SW480 (cell line): ENCODE data around the gene MAP7.
"Not testable (repeated sequence)": the region's sequence is repeated elsewhere in the genome, so short reads cannot be mapped to it uniquely, and the experiment has no call there.

Experiments
- DNase-seq: peaks from one replicate; pipeline ENCODE4 v3.0.0-alpha.2; 2016; ENCODE audit warnings: low spot score

Gene MAP7

GRCh38 chr6:136375836-136376235, 174.4 kb downstream of the MAP7 start:
- DNase-seq, result not testable (repeated sequence)

DNA sequence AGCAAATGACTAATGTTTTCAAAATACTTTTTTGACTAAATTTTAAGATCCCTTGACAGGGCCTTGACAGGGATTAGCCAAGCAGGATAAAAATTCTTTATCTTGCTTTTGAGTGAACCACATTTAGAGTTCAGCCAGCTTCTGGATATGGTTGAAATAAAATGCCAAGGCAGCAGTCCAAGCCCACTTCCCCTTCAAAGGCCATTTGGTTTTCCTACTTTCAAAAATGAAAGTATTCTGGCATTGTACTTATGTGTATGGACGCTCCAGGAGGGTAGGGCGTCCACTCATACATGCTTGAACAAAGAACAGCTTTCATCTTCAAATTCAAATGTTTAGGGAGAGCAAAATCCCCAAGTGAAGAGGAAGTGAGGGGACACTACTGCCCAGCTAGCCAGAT, 178.3 kb downstream of the MAP7 start:
- no peak for DNase-seq

- DNase-seq, result no peak
These were observed 179.1 kb downstream of the MAP7 start for GRCh38 chr6:136370988-136371728.

GRCh38 chr6:136365776-136366354, 184.4 kb downstream of the MAP7 start:
- no peak for DNase-seq

DNA sequence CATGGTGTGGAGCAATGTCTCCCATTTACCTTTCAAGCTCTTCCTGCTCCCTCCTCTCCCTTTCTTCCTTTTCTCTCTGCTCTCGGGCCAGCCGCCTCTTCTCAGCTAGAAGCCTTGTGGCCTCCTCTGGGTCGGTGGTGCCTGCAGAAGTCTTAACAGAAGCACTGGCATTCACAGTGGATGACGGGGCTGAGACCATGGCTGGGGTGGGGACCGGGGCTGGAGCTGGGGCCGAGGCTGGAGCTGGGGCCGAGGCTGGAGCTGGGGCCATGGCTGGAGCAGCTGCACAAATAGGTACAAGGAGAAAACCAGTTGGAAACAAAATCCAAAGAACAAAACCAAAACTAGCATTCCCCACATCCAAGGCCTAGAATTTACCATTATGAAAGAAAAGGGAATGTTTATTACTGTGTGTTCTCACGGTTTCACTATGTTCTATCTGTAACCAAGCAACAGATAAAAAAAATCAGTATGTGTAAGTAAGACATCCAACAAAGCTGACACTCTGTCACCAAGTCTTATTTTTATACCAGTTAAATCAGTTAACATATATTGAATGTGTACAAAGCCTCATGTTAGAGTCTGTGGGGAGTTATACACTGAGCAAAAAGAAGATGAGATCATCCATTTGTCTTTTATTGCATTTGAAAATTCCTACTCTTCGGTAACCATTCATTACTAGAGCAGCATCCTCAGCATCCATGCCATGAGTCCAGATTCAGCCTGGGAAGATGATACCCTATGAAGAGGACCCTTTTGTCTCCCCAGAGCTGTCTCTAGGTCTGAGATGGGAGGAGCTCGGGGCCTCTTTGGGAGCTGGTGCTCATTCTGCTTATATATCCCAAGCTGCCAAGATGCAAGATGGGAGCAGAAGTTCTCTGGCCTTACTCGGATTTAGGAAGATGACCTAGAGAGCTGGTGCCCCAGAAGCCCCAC, 187.5 kb downstream of the MAP7 start:
- DNase-seq, result no peak

DNA sequence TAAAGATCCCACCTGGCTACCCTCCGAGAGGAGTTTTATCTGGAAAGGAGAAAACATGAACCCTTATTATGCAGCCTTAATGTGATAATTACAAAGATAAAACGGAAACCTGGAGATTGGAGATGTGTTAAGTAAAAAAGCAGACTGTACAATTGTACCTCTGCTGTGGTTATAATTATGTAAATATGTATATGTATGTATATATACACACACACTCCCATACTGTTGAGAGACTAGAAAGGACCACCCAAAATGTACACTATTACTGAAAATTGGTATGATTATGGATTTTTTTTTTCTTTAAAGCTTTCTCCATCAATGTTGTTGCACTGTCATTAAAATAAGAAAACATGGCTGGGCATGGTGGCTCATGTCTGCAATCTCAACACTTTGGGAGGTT, 188.4 kb downstream of the MAP7 start:
- DNase-seq, result no peak

- DNase-seq, result no peak
These were observed 189.4 kb downstream of the MAP7 start for GRCh38 chr6:136360783-136361182.

DNA sequence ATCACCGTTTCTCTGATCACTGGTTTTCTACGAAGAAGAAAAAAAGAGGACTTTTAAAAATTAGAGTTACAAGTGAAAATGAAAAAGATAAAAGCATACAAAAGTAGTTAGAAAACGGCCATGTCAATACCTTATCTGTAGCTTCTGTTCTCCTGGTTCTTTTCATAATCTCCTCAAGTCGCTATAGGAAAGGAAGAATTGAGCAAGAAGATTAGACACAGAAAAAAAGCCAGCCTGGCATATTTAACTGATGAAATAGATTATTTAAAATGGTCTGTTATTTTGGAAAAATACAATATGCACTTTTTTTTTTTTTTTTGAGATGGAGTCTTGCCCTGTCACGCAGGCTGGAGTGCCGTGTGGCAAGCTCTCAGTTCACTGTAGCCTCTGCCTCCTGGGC, 190.4 kb downstream of the MAP7 start:
- no peak for DNase-seq

- DNase-seq, result no peak
These were observed 198.6 kb downstream of the MAP7 start for GRCh38 chr6:136351518-136352110.

DNA sequence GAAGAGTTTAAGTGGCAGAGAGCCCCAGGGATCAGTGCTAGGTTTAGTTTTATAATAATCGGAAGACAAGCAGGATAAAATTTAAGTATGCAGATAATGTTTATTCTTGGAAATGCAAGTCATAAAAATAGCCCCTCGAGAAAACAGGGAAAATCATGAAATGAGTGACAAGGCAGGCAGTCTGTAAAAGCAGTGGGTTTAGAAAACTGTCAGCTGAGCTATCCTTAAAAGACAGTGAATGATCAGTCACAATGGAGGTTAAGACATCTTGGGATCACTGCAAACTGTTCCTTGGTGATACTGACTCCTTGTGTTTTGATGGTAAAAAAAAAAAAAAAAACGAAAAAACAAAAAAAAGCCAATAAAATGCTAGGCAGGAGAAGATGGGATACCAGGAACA, 199.3 kb downstream of the MAP7 start:
- DNase-seq, result no peak

DNA sequence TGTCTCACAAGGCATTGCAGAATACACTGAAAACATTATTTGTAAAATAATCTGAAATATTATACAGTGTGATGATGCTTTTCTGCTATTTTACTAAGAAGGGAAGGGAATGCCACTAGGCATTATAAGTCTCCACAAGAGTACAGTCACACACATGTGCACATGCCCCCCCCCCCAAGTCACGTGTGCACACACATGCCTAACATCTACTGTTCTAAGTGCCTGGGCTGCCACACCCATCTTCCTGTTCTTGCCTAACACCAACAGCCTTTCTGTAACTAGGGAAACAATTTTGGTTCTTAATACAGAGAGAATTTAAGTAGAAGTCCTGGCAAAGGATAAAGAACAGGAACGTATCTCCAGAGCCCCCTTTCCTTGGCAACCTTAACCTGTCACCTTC, 202.4 kb downstream of the MAP7 start:
- peak; percentile 8 for DNase-seq

GRCh38 chr6:136345145-136345544, 205.1 kb downstream of the MAP7 start:
- DNase-seq, result no peak

- no peak for DNase-seq
These were observed 205.8 kb downstream of the MAP7 start for GRCh38 chr6:136344420-136344819.

DNA sequence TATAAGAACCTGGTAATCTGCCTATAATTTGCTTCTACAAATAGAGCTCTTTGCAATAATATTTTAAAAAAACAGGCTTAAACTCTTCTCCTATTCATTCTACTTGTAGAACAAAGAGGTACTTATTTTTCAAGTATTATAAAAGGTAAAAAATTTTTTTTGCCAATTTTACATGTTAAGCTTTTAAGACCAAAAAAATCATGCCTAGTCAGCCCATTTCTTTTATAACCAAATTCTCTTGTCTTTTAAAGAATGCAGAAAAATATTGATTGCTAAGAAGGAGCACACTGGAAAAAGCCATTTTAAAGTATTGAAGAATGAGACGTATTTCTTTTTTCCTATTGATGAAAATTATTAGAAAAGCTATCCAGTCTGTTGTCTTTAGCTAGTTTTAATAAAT, 206.5 kb downstream of the MAP7 start:
- no peak for DNase-seq

- no peak for DNase-seq
These were observed 206.9 kb downstream of the MAP7 start for GRCh38 chr6:136343275-136343674.

DNA sequence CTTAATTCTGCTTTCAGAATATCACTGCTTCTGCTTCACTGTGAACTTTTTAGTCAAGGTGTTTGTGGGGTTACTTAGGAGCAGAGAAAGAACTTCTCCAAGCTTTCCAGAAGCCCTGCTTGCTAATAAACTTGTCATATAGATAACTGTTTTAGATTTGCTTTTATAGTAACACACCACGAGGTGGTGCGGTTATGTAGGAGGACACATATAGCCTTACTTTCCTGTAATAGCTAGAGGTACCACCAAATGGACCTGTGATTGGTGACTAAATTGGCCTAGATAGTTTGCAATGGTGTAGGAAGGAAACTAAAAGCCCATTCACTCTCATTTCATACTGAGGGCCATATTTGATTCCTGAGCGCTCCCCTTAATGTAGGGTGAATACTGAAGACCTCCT, 208.3 kb downstream of the MAP7 start:
- DNase-seq, result no peak

DNA sequence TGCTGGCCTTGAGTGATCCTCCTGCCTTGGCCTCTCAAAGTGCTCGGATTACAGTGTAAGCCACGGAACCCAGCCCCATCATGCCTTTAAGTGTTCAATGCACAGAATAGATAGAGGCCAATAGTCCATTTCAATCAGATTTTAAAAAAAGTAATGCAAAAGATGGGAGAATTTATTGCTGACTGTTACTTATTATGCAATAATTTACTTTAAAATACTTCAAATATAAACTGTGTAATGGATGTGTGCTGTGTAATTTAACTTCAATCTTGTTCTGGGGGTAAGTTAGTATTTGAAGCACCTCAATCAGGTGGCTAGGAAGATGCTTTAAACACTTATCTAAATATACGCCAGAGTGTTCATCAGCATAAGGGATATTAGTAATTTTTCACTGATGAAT, 208.9 kb downstream of the MAP7 start:
- no peak for DNase-seq

GRCh38 chr6:136338486-136338885, 211.7 kb downstream of the MAP7 start:
- DNase-seq, result no peak

DNA sequence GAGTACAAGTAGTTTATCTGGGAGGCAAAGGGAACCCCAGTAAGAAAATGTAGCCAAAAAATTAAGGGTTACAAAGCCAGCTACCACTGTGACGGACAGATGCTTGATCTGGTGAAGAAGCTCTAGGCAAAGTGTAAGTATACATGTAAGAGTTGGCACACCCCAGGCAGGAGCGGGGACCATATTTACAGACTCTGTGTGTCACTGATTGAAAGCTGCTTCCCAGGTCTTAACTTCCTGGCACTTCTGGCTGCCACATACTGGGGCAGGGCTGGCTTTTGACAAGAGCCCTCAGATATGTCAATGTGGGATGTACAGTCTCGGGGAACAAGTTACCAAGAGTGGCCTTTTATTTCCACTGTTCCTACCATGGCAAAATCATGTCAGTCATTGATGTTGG, 212.6 kb downstream of the MAP7 start:
- DNase-seq, result no peak

DNA sequence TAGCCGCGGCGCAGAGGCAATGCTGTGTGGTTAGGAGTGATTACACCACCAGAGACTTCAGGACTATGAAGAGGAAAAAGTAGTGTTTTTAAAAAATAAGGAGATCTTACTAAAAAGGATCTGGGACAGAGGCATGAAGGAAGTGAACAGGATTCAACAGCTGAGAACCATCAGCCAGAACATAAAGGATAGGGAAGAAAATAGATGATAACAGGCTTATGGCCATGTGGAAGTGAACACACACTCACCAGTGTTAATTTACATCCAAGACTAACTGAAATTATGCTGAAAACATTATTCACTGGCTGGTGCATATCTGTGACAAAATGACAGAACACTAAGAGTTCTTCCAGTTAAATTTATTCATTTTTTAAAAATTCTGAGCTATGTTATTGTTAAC, 213.1 kb downstream of the MAP7 start:
- no peak for DNase-seq

DNA sequence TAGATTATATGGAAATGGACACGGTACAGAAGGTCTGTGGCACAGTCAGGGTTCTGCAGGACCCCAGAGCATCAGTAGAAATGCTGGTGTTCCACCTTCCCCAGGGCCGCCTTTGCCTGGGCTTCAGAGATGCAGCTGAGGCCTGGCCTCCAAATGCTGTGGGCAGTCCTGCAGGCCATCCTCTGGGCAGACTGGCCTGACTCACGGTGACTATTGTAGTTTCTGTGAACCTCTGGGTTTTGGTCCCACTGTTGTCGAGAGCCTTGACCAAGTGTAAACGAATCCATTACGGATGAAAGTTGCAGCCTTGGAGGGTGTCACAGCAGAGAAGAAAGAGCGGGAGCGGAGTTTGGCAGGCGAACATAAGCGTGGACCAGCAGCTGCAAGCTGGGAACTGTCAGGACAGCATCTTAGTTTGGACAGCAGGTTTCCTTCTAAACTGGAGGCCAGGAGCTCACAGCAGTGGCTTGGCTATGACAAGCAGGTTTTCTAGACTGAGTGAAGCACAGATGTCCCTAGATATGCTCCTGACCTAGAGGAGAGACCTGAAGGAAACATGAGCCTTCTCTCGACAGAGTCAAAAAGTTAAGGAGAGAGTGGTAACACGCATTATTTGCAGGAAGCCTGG, 214.4 kb downstream of the MAP7 start:
- DNase-seq, result no peak

GRCh38 chr6:136334853-136335252, 215.4 kb downstream of the MAP7 start:
- DNase-seq, result no peak
